HEK293T (cell line): ENCODE results near the gene WWOX.

Source experiments
- ARNT ChIP-seq: fragments of 450-650 bp; IDR thresholded peaks from 2 replicates; pipeline ENCODE4 v1.6.1; 2017; ENCODE audit warnings: mild to moderate bottlenecking
- BHLHE40 ChIP-seq: fragments of 450-650 bp; IDR thresholded peaks from 2 replicates; pipeline ENCODE4 v1.6.1; 2016; ENCODE audit warnings: mild to moderate bottlenecking, moderate library complexity, borderline replicate concordance
- ELF4 ChIP-seq: fragments of 450-650 bp; IDR thresholded peaks from 2 replicates; pipeline ENCODE4 v1.6.1; 2017; ENCODE audit warnings: antibody characterized with exemption
- FOXA1 ChIP-seq: fragments of 450-650 bp; IDR thresholded peaks from 2 replicates; pipeline ENCODE4 v1.6.1; 2016; ENCODE audit warnings: mild to moderate bottlenecking
- FOXK2 ChIP-seq: fragments of 450-650 bp; IDR thresholded peaks from 2 replicates; pipeline ENCODE4 v1.6.1; 2016; ENCODE audit warnings: mild to moderate bottlenecking
- FOXM1 ChIP-seq: fragments of 450-650 bp; IDR thresholded peaks from 2 replicates; pipeline ENCODE4 v1.6.1; 2017; ENCODE audit warnings: mild to moderate bottlenecking, borderline replicate concordance
- SP1 ChIP-seq: fragments of 450-650 bp; IDR thresholded peaks from 2 replicates; pipeline ENCODE4 v1.6.1; 2017
- SUZ12 ChIP-seq: fragments of 450-650 bp; IDR thresholded peaks from 2 replicates; pipeline ENCODE4 v1.6.1; 2016; ENCODE audit warnings: mild to moderate bottlenecking
- TARDBP ChIP-seq: fragments of 450-650 bp; IDR thresholded peaks from 2 replicates; pipeline ENCODE4 v1.6.1; 2016
- ZNF384 ChIP-seq: fragments of 450-650 bp; IDR thresholded peaks from 2 replicates; pipeline ENCODE4 v1.6.1; 2016
- TF ChIP-seq, protein P1 (sequence below): fragments of 450-650 bp; IDR thresholded peaks from 2 replicates; pipeline ENCODE4 v1.6.1; 2016

DNA sequence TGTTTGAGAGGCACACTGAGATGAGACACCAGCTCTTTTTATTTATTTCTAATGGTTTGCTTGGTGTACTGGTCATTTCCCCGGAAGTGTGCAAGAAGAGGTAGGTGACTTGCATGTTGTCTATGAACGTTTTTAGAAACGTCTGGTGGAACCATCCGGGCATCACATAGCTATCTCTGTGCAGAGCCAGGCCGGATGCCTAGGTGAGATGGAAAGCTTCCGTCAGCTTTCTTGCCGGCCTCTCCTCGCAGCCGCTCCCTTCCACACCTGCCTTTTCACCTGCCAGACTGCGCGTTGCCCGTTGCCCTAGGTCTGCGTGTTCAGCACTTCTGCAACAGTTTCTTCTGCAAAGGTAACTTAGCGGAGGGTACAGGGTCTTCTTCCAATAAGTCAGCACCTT lies 416.0 kb downstream of the WWOX start:
- TF ChIP-seq, protein P1, sequence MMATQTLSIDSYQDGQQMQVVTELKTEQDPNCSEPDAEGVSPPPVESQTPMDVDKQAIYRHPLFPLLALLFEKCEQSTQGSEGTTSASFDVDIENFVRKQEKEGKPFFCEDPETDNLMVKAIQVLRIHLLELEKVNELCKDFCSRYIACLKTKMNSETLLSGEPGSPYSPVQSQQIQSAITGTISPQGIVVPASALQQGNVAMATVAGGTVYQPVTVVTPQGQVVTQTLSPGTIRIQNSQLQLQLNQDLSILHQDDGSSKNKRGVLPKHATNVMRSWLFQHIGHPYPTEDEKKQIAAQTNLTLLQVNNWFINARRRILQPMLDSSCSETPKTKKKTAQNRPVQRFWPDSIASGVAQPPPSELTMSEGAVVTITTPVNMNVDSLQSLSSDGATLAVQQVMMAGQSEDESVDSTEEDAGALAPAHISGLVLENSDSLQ: no peak
- TF ChIP-seq SUZ12: no peak
- TF ChIP-seq ELF4: no peak
- no peak for TF ChIP-seq SP1
- no peak for TF ChIP-seq BHLHE40
- TF ChIP-seq TARDBP: no peak
- TF ChIP-seq FOXM1: no peak
- no peak for TF ChIP-seq ZNF384
- TF ChIP-seq FOXK2: no peak
- TF ChIP-seq FOXA1: no peak
- TF ChIP-seq ARNT: no peak
